ENCODE data around the gene SEC16B. TPM values are rescaled to one million over a fixed set of nuclear protein-coding genes. Genes with fewer than 3 reads are reported as not detected.

SEC16B gene
- polyA plus RNA-seq, 4 donors: 3.2 to 7.2 (median 5.2) TPM

- peak in 3 of 4 donors; percentile 46 to 50 (median 49) for DNase-seq (ENCODE audit: low read depth in 4 of 4, low spot score in 2 of 4)
Measured at GRCh38 chr1:177945943-177946650, 23.8 kb downstream of the SEC16B start.

GRCh38 chr1:177944016-177944949 lies 25.6 kb downstream of the SEC16B start:
- peak; percentile 41 to 73 (median 66) for DNase-seq (ENCODE audit: low read depth in 4 of 4, low spot score in 2 of 4)

GRCh38 chr1:177941976-177942375 lies 27.9 kb downstream of the SEC16B start:
- DNase-seq (ENCODE audit: low read depth in 4 of 4, low spot score in 2 of 4): no peak

GRCh38 chr1:177940682-177941081 lies 29.2 kb downstream of the SEC16B start:
- no peak for DNase-seq (ENCODE audit: low read depth in 4 of 4, low spot score in 2 of 4)

GRCh38 chr1:177937931-177938330 lies 31.9 kb downstream of the SEC16B start:
- DNase-seq (ENCODE audit: low read depth in 4 of 4, low spot score in 2 of 4): no peak

- DNase-seq (ENCODE audit: low read depth in 4 of 4, low spot score in 2 of 4): no peak
Measured at GRCh38 chr1:177937174-177937770, 32.6 kb downstream of the SEC16B start.

GRCh38 chr1:177935638-177936415 lies 34.0 kb downstream of the SEC16B start:
- no peak for DNase-seq (ENCODE audit: low read depth in 4 of 4, low spot score in 2 of 4)

- DNase-seq (ENCODE audit: low read depth in 4 of 4, low spot score in 2 of 4): no peak
Measured at GRCh38 chr1:177934927-177935326, 34.9 kb downstream of the SEC16B start.

GRCh38 chr1:177934461-177934860 lies 35.4 kb downstream of the SEC16B start:
- no peak for DNase-seq (ENCODE audit: low read depth in 4 of 4, low spot score in 2 of 4)

- DNase-seq (ENCODE audit: low read depth in 4 of 4, low spot score in 2 of 4): no peak
Measured at GRCh38 chr1:177933881-177934280, 36.0 kb downstream of the SEC16B start.

- DNase-seq (ENCODE audit: low read depth in 4 of 4, low spot score in 2 of 4): no peak
Measured at GRCh38 chr1:177932123-177932522, 37.7 kb downstream of the SEC16B start.

- DNase-seq (ENCODE audit: low read depth in 4 of 4, low spot score in 2 of 4): no peak
Measured at GRCh38 chr1:177928952-177929351, 40.9 kb downstream of the SEC16B start.

GRCh38 chr1:177928194-177928593 lies 41.7 kb downstream of the SEC16B start:
- no peak for DNase-seq (ENCODE audit: low read depth in 4 of 4, low spot score in 2 of 4)

- DNase-seq (ENCODE audit: low read depth in 4 of 4, low spot score in 2 of 4): no peak
Measured at GRCh38 chr1:177927021-177927596, 42.7 kb downstream of the SEC16B start.

- no peak for DNase-seq (ENCODE audit: low read depth in 4 of 4, low spot score in 2 of 4)
Measured at GRCh38 chr1:177926201-177926600, 43.7 kb downstream of the SEC16B start.

GRCh38 chr1:177925006-177925405 lies 44.9 kb downstream of the SEC16B start:
- no peak for DNase-seq (ENCODE audit: low read depth in 4 of 4, low spot score in 2 of 4)

GRCh38 chr1:177923441-177923840 lies 46.4 kb downstream of the SEC16B start:
- no peak for DNase-seq (ENCODE audit: low read depth in 4 of 4, low spot score in 2 of 4)

- DNase-seq (ENCODE audit: low read depth in 4 of 4, low spot score in 2 of 4): no peak
Measured at GRCh38 chr1:177922209-177922608, 47.6 kb downstream of the SEC16B start.

GRCh38 chr1:177921590-177921989 lies 48.3 kb downstream of the SEC16B start:
- DNase-seq (ENCODE audit: low read depth in 4 of 4, low spot score in 2 of 4): no peak

GRCh38 chr1:177920091-177920490 lies 49.8 kb downstream of the SEC16B start:
- DNase-seq (ENCODE audit: low read depth in 4 of 4, low spot score in 2 of 4): no peak

Data from left renal cortex interstitium (tissue), 4 donors.